Activated CD8-positive, alpha-beta memory T cell treated with anti-CD3 and anti-CD28 coated beads, Interleukin-2, amount 50 U/mL, for 4 hours (primary cell): ENCODE measurements around the gene FAHD1.
A peak's percentile ranks its signal among the peaks of the same experiment; 100 is the strongest.
"Not testable (repeated sequence)": the region's sequence is repeated elsewhere in the genome, so short reads cannot be mapped to it uniquely, and the experiment has no call there.

Experiments
- DNase-seq: peaks from one replicate; pipeline ENCODE4 v3.0.0-alpha.2; 2020

FAHD1 gene

DNA sequence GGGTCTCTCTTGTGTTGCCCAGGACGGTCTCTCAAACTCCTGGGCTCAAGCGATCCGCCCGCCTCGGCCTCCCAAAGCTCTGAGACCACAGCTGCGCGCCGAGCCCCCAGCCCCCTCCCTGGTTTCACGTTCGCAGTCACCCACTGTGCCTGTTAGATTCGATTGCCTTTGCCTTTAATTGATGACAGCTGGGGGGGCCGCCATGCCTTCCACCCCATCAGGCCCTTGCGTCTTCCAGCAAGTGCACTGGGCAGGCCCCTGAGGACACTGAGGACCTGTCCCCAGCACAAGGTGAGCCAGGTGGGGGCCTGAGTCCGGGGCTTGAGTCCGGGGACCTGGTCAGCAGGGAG, 36.8 kb upstream of the FAHD1 start:
- no peak for DNase-seq

DNA sequence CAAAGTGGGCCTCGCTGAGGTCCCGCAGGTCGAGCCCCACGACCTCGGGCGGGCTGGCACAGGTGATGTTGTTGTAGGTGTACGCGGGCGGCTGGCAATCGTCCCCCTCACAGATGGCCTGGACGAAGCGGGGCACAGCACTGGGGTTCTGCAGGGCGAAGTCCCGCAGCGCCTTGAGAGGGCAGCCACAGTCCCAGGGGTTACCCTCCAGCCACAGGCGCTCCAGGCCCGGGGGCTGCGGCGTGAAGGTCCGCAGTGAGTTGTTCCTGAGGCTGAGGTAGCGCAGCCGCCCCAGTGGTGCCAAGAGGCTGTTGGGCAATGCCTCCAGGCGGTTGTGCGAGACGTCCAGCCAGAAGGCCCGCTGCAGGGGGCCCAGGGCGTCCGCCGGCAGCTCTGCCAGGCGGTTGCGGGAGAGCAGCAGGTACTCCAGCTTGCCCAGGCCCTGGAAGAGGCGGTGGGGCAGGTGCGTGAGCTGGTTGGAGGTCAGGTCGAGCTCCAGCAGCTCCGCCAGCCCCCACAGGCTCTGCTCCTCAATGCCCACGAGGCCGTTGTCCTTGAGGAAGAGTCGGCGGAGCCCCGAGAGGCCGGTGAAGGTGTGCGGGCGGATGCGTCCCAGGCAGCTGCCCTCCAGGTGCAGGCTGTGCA, 36.3 kb upstream of the FAHD1 start:
- no peak for DNase-seq

DNA sequence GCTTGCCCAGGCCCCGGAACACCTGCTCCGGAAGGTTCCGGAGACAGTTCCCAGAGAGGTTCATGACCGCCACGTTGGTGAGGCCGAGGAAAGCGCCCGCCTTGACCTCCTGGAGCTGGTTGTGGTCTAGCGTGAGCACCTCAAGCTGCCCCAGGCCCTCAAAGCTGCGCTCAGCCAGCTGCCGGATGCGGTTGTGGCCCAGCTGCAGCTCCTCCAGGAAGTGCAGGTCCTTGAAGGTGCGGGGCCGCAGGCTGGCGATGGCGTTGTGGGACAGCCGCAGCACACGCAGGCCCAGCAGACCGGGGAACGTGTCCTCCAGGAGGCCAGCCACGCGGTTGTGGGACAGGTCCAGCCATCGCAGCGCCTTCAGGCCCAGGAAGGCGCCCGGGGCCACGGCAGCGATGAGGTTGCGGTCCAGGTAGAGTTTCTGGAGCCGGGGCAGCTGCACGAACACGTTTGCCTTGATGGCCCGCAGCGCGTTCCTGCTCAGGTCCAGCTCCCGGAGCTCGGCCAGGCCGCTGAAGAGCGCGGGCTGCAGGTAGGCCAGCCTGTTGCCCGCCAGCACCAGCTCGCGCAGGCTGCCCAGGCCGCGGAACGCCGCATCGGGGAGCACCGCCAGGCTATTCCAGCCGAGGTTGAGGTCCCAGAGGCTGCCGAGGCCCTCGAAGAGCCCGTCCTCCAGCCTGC, 35.6 kb upstream of the FAHD1 start:
- DNase-seq = no peak

DNA sequence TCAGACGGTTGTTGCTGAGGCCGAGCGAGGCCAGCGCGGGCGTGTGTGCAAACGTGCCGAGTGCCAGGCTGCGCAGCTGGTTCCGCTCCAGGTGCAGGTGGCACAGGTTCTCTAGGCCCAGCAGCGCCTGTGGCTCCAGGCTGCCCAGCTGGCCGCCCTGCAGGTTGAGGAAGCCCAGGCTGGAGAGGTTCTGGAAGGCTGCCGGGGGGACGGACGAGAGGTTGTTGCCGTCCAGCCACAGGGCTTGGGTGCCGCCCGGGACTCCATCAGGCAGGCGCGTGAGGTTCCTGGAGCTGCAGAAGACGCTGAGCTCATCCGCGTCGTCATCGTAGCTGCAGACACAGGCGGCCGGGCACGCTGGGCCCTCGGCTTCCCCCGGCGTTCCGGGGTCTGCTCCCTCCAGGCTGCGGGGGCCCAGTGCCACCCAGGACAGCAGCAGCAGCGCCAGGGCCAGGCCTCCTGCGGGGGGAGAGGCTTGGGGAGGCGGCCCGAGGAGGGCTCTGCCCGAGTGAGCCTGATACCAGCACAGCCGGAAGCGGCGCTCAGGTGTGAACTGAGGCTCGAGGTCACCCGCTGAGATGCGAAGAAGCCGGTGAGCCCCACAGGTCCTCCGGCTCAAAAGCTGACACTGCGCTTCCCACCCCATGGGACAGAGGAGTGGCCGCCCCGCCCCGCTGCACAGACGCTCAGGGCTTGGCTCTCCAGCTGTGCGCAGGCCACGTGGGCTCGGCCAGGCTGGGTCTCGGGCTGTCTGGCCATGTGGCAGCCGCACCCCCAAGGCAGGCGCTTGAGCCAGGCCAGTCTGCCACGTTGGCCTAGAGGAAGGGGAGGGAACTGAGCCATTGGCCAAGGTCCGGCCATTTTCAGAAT, 34.8 kb upstream of the FAHD1 start:
- DNase-seq = no peak

DNA sequence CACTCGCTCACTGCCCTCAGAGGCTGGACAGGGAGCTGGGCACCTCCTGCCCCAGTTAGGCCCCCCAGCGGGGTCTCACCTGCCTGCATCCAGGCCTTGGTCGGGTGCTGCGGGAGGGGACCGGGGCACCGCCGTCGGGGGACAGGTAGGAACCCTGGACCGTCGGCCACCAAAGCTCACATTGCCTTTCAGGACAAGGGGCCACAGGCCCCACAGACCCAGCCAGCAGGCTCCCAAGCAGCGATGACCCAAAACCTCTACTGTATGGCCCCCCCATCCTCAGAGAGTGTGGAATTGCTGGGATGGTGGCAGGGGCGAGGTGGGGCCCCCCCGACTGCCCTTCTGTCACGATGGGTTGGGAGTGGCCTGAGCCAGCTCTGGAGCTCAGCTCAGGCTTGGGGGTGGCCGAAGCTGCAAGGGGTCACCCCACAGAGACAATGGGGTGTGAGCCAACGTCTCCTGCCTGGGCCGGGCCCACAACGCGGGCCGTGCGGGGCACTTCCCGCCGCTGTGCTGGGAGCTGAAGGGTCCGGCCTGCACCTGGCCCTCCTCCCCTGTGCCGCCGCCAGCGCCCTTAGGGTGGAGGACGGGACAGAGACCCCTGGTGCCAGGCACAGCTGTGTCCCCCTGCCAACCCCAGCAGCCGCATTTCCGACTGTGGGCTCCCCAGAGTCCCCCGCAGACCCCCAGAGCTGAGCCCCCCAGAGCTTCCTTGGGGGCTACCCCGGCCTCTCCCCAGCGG, 34.0 kb upstream of the FAHD1 start:
- no peak for DNase-seq

DNA sequence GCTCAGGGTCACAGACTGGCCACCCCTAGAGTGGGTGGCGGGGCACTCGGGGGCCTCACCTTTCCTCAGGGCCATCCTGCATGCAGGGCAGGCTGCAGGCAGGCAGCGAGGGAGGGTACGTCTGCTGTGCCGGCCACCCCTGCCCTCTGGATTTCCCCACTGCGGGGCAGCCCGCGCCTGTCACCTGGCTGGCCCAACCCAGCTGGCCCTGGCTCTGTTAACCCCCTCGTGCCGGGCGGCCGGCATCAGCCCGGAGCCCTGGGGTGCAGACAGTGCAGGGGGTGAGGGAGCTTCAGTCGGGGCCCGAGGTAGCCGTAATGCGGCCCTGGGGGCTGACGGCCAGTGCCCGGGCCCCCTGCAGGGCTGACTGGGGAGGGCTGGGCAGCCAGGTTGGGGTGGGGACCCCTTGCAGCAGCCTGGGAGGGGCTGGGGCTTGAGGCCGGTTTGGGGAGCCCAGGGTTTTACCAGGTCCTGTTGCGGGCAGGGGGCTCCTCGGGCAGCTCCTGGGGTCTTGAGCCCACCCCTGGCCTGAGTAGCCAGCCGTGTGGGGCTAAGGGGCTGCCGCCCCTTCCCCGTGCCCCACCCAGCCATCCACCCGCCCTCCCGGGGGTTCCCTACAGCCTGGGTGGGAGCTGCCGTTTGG, 33.3 kb upstream of the FAHD1 start, which contains the start of gene IGFALS:
TSS of gene IGFALS (minus strand) at position 128 of the 643 bp plus-strand sequence. CDS start at position 75, 53 bp downstream.
- DNase-seq = no peak

DNA sequence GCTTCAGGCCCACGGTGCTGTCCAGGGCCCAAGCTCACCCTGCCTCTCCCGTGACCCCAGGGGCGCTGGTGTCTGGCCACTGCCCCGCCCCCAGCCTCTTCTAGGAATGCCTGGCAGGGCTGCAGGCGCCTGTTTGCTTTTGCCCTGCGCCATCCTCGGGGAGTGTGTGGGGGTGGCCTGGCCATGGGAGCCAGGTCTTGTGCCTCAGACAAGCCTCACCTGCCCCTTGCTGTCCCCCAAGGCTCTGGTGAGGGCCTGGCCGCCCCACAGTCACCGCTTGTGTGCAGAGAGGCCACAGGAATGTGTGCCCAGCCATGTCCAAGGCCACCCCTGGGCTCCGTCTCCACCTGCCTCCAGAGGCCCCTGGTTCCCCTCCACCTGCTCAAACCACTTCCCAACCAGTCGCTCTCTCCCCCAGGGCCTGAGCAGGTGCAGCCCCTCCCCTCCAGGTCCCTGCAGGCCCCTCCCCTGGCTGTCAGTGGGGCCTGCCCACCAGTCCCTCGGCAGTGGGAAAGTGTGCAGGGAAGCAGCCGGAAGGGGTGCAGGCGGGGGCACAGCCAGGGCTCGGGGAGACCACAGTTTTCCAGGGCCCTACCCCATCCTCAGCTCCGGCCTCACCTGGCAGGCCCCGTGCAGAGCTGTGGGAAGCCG, 32.7 kb upstream of the FAHD1 start:
- no peak for DNase-seq

DNA sequence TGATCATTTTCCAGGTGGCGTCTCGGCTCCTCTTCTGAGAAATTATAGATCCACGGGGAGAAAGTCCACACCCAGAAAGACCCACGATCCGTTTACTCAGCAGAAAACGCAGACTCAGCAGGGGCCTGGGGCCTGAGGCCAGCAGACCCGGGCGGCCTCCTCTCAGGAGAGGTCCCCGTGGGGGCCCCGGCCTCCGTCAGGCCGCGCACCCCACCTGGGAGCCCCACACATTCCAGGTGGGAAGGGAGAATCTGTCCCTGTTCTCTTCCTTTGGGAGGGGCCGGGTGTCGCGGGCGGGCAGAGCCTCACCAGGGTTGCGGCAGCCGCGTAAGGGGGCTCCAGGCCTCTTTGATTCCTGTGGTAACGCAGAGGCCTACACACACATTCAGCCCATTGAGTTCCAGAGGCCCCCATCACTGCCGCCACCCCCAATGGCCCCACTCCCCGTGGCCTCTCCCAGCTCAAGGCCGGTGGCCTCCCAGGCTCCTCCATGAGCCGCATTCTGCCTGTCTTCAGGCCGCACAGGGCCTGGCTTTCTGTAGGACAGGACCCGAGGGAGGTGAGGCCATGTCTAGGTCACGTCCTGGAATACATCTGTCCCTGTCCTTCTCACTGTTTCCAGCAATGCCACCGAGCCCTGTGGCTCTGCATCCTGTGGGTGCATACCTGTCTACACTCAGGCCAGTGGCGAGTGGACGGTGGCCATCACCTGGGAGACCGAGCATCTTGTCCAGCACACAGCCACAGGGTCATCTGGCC, 31.9 kb upstream of the FAHD1 start:
- DNase-seq = no peak

DNA sequence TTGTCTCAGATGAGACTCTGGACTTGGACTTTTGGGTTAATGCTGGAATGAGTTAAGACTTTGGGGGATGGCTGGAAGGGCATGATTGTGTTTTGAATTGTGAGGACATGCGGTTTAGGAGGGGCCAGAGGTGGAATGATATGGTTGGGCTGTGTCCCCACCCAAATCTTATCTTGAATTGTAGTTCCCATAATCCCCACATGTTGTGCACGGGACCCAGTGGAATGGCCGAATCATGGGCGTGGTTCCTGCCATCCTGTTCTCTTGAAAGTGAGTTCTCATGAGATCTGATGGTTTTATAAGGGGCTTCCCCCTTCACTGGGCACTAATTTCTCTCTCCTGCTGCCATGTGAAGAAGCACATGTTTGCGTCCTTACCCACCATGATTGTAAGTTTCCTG, 27.7 kb upstream of the FAHD1 start:
- not testable (repeated sequence) for DNase-seq

DNA sequence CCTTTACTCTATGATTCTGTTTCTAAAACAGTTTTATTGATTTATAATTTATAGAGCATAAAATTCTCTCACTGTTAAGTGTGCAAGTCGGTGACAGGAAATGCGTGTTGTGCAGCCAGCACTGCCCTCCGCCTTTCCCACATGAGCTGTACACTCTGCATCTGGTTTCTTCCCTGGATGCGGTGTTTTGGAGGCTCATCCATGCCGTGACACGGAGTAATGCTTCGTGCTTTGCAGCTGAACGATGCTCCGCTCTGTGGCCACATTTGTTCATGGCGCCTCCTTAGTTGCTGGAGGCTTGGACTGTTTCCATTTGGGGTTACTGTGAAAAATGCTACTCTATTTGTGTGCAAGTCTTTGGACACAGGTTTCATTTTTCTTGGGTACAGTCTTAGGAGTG, 26.3 kb upstream of the FAHD1 start:
- no peak for DNase-seq

DNA sequence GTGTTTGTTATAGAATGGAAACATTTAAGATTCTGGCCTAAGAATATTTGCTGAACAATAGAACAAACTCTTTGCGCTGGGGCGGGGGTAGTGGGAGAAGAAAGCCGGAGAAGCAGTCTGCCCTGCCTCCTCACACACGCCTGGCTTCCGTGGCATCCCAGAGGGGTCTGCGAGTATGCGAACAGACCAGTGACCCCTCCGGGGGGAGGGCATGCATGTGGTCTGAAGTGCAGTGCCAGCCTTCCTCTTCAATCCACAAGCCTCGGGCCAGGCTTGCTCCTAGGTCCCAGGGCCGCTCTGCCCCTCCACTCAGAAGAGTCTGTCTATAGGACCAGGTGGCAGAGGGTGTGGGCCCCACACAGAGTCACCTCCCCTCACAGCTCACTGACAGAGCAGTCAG, 19.4 kb upstream of the FAHD1 start:
- DNase-seq = no peak

DNA sequence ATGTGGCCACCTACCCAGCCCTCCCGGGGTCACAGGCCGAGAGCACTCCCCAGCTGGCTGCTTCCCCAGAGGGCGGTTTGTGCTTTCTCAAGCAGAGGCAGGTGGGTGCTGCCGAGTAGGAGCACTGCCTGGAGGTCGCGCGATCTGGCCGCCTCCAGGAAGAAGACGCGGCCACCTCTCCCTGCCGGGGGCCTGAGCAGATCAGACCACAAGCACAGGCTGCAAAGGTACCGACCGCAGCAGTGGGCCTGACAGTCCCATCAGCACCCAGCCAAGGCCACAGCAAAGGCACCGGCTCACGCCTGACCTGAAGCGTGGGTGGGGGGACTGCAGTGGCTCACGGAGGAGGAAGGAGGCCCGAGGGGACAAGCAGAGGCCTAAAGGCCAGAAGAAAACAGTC, 18.3 kb upstream of the FAHD1 start:
- no peak for DNase-seq

DNA sequence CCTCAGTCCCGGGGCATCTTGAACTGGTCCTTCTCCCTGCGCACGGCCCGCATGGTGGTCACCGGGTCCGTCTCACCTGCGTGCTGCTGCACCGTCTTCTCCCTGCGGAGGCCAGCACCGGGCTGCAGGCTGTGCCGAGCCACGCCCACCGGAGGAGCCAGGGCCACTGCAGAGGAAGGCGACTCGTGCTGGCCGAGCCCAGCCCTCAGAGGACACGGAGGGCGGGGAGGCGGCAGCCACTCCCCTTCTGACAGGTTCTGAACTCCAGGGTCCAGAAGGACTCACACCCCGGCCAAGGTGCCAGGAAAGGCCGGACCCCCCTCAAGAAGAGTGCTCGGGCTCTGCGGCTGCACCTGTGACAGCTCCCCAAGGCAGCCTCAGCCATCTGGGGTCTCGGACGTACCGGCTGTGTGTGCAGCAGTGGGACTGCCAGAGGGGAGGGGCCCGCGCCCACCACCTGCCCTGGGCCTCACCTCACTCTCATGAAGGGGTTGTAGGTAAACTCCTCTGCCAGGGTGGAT, 17.7 kb upstream of the FAHD1 start:
- no peak for DNase-seq

DNA sequence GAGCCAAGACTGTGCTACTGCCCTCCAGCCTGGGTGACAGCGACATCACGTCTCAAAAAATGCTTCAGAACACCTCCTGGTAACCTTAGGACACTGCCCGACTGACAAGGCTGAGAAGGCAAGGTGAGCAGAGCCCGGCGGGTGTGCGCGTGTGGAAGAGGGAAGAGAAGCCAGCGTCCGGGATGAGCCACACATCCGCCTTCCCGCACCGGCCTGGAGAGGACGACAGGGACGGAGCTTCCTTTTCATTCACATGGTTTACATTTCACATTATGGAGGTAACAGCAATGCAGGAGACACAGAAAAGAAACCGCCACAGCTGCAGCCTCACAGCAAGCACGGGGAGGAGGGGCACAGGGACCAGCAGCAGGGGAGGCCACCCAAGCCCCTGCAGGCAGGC, 16.9 kb upstream of the FAHD1 start:
- DNase-seq = no peak

DNA sequence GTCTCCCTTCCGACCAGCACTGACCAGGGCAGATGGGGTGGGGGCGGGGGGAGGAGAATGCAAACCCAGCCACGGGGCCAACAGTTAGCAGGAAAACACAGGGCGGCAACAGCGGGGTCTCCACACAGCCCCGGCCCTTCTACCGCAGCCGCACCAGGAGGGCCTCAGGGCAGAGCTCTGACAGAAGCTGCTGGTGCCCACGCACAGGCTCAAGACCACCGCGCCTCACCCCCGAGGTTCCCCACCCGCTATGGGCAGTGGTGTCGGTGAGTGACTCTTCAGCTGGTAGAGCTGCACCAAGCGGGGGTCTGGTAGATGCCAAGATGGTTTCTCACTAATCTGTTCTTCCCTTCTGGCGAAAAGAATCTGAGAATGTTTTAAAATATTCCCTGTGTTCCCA, 16.5 kb upstream of the FAHD1 start:
- no peak for DNase-seq

DNA sequence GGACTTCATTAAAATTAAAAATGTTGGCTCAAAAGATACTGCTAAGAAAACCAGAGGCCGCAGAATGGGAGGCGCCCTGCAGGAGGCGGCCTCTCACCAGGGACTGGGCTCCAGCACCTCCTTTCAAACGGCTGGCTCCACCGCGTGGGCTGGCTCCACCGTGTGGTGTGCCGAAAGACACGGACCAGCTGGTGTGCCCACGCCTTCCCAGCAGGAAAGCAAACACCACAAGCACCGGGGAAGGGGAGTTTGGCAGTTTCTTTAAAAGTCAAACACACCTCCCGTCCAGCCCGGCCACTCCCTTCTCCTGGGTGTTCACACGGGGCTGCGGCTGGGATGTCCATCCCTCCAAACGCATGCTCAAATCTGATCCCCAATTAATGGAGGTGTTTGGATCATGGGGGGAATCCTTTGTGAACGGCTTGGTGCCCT, 14.3 kb upstream of the FAHD1 start:
- peak; percentile 54 for DNase-seq

DNA sequence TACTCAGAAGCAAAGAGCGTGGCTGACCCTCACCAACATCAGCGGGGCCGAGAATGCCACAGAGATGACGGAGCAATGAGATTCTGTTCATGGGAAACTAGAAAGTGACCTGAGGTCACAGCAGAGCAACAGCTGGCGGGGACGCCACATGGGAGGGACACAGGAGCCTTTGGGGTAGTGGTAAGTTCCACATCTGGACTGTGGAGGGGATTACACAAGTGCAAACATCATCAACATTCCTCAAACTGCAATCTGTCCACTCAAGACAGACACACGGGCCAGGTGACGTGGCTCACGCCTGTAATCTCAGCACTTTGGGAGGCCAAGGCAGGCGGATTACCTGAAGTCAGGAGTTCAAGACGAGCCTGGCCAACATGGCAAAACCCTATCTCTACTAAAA, 11.5 kb upstream of the FAHD1 start:
- no peak for DNase-seq

DNA sequence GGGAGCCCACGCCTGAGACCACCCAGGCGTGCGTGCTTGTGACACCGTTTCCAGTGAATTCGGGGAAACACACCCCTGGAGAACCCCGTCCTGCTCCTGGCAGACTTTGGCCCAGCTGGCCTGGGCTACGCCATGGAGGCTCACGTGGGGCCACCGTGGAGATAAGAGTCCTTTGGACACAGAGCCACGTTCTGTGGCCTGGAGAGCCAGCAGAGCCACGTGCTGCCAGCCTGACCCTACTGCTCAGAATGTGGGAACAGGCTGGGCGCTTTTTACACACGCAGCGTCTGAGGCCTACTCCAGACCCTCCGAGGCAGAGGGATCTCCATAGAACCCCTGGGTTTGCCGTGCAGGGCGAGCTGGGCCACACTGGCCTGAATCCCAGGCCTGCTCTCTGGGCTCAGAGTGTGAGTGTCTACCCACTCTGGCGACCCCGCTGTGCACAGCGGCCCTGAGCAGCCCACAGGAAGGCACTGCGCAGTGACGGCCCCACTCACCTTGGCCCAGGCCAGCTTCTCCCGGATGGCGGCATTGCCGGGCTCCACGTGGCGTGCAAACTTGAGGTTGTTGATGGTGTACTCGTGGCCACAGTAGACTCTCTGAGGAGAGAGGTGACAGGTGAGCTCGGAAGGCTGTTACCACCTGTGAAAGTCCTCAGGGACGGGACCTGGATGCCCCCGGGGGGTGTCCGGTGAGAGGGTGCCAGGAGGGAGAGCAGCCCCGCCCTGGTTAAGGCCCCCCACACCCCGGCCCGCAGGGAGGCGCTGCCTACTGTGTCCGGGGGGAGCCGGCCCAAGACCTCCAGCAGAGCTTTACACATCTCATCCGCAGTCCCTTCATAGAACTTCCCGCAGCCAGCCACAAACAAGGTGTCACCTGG, 10.4 kb upstream of the FAHD1 start:
- no peak for DNase-seq

DNA sequence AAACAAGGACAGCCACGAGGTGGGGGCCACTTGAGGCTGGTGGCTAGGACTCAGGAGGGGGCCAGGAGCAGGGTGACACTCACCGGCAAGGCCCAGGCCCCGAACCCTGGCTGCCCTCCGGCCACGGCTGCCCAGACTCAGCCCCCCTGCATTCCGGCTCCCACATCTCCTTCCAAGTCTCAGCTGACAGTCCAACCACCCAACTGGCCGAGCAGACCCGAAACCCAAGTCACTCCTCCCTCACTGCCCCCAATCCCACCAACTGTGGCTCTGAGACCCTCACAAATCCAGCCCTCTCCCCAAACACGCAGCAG, 9.8 kb upstream of the FAHD1 start:
- no peak for DNase-seq

DNA sequence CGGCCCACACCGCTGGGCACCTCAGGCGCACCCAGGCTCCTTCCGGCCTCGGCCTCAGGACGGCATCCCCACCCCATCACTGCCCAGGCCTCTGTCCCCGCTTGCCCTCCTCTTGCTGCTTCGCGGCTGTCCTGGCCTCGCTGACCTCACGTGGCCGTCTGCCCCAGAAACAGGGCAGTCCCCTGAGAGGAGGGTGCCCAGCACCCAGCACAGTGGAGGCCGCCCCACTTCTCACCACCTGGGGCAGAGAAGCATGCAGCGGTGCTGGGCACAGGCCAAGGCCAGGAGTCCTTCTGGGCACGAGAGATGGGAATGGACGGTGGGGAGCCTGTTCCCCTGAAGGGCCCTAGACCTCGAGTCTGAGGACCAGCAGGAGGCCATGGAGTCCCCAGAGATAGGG, 9.3 kb upstream of the FAHD1 start:
- no peak for DNase-seq
